PC-9 (cell line): Measurements from ENCODE around the gene SRBD1. TPM values are rescaled to one million over a fixed set of nuclear protein-coding genes. Genes with fewer than 3 reads are reported as not detected.

Experiments used
- BruUV-seq: library from RNA; stranded (reverse); fragments of 400-500 nt; replicated peaks from 2 replicates; lab custom pipeline; 2021; lab: Mats Ljungman, UMichigan
- CTCF ChIA-PET: fragments of 300-600 bp; sonication (Branson Sonifier 250); formaldehyde crosslinking; loops from one replicate; lab custom pipeline; 2022; ENCODE audit warnings: antibody characterized with exemption; lab: Charles Lee
- POLR2A ChIA-PET: fragments of 300-600 bp; sonication (Branson Sonifier 250); formaldehyde crosslinking; loops from one replicate; lab custom pipeline; 2022; ENCODE audit warnings: antibody characterized with exemption; ENCODE audit not compliant: unreplicated experiment; lab: Charles Lee
- DNase-seq, 2 experiments: peaks; one replicate each; pipeline versions ENCODE4 v3.0.0 to v3.0.0-alpha.2; 2015 to 2022; ENCODE audit warnings: mixed read lengths in 1 of 2
- H2AFZ ChIP-seq: fragments of 200-600 bp; sonication (generic); 2 replicates; pipeline ENCODE4 v1.8.1; 2017; ENCODE audit warnings: antibody characterized with exemption
- H3F3A ChIP-seq: fragments of 200-600 bp; sonication (generic); 2 replicates; pipeline ENCODE4 v1.8.1; 2017; ENCODE audit warnings: antibody characterized with exemption, mild to moderate bottlenecking, low read depth; ENCODE audit not compliant: insufficient read depth
- H3K27ac ChIP-seq: fragments of 200-600 bp; sonication (generic); 2 replicates; pipeline ENCODE4 v1.6.1; 2016; ENCODE audit warnings: mixed run types
- H3K27me3 ChIP-seq: fragments of 200-600 bp; sonication (generic); 2 replicates; pipeline ENCODE4 v1.6.1; 2016; ENCODE audit warnings: low read depth, mixed run types; ENCODE audit not compliant: insufficient read depth
- H3K36me3 ChIP-seq: fragments of 200-600 bp; sonication (generic); 2 replicates; pipeline ENCODE4 v1.6.1; 2016; ENCODE audit warnings: low read depth, mixed run types
- H3K4me1 ChIP-seq: fragments of 200-600 bp; sonication (generic); replicated peaks from 2 replicates; pipeline ENCODE4 v1.6.1; 2016; ENCODE audit warnings: mixed run types; ENCODE audit not compliant: insufficient read depth
- H3K4me2 ChIP-seq: fragments of 200-600 bp; sonication (generic); 2 replicates; pipeline ENCODE4 v1.6.1; 2017; ENCODE audit warnings: mixed run types
- H3K4me3 ChIP-seq: fragments of 200-600 bp; sonication (generic); 2 replicates; pipeline ENCODE4 v1.6.1; 2016; ENCODE audit warnings: mixed run types
- H3K79me2 ChIP-seq: fragments of 200-600 bp; sonication (generic); 2 replicates; pipeline ENCODE4 v1.6.1; 2017; ENCODE audit warnings: low read depth, mixed run types
- H3K9me2 ChIP-seq: fragments of 200-600 bp; sonication (generic); 2 replicates; pipeline ENCODE4 v1.8.1; 2017; ENCODE audit warnings: mild to moderate bottlenecking; ENCODE audit not compliant: insufficient read depth
- H3K9me3 ChIP-seq: fragments of 200-600 bp; sonication (generic); 2 replicates; pipeline ENCODE4 v1.8.1; 2016; ENCODE audit warnings: low read depth; ENCODE audit not compliant: insufficient read depth
- H4K20me1 ChIP-seq: fragments of 200-600 bp; sonication (generic); 2 replicates; pipeline ENCODE4 v1.8.1; 2017; ENCODE audit not compliant: insufficient read depth
- CTCF ChIP-seq: fragments of 200-600 bp; sonication (generic); conservative IDR thresholded peaks from 2 replicates; pipeline ENCODE4 v1.6.1; 2017; ENCODE audit warnings: mixed run types, antibody characterized with exemption, mild to moderate bottlenecking, moderate library complexity
- EZH2 ChIP-seq: fragments of 200-600 bp; sonication (generic); IDR thresholded peaks from 2 replicates; pipeline ENCODE4 v1.8.0; 2017; ENCODE audit warnings: antibody characterized with exemption, low read depth
- intact Hi-C: fragments of 100-400 bp; cut with micrococcal nuclease; formaldehyde crosslinking; loops from one replicate; pipeline ENCODE4 v1.10.0; 2022; ENCODE audit not compliant: unreplicated experiment
- total RNA-seq: library from RNA; stranded (reverse); gene quantifications from 2 replicates; pipeline ENCODE4 v1.2.3, GENCODE V29; 2021

Gene SRBD1
- total RNA-seq, 1 experiment from 2014 or later, result 17.8 TPM

- H3K9me2 ChIP-seq, result no peaks in the 10 kb centered on the region
- H3K4me1 ChIP-seq, result no peaks in the 10 kb centered on the region
- TF ChIP-seq CTCF, result no peak
- TF ChIP-seq EZH2, result no peak
- no peak overlapping the region for H3K4me2 ChIP-seq
- H3K9me3 ChIP-seq, result peaks cover 4% of the 10 kb centered on the region; the same call in 1 of the 2 replicates
- ChIA-PET CTCF (no interaction called here), POLR2A (no interaction called here)
- no peak overlapping the region for H3K27ac ChIP-seq
- H3K27me3 ChIP-seq, result no peaks in the 10 kb centered on the region
- peaks cover 29% of the 10 kb centered on the region; the same call in 1 of the 2 replicates for H3K36me3 ChIP-seq
- H3K79me2 ChIP-seq, result no peaks in the 10 kb centered on the region
- H3K4me3 ChIP-seq, result no peak overlapping the region
- no peak overlapping the region for H2AFZ ChIP-seq
- DNase-seq, result no peak
- no TSS peak for BruUV-seq
- H4K20me1 ChIP-seq, result no peaks in the 10 kb centered on the region
- H3F3A ChIP-seq, result no peaks in the 10 kb centered on the region
- intact Hi-C loops, result no loop called here
Observed at GRCh38 chr2:45543257-45543656, 67.8 kb downstream of the SRBD1 start.

- Histone ChIP-seq H3K9me3 (peaks cover 4% of the 10 kb centered on the region; the same call in 1 of the 2 replicates), H4K20me1 (no peaks in the 10 kb centered on the region), H3K27me3 (no peaks in the 10 kb centered on the region), H3K4me2 (no peak overlapping the region), H3K9me2 (no peaks in the 10 kb centered on the region), H3K4me3 (no peak overlapping the region), H3F3A (no peaks in the 10 kb centered on the region), H3K27ac (no peak overlapping the region), H3K79me2 (no peaks in the 10 kb centered on the region), H3K4me1 (no peaks in the 10 kb centered on the region), H3K36me3 (peaks cover 29% of the 10 kb centered on the region; the same call in 1 of the 2 replicates), H2AFZ (no peak overlapping the region)
- no peak for DNase-seq
- intact Hi-C loops, result no loop called here
- BruUV-seq, result no TSS peak
- ChIA-PET POLR2A (no interaction called here), CTCF (no interaction called here)
- TF ChIP-seq EZH2 (no peak), CTCF (no peak)
Observed at GRCh38 chr2:45542013-45542412, 69.1 kb downstream of the SRBD1 start.

DNA sequence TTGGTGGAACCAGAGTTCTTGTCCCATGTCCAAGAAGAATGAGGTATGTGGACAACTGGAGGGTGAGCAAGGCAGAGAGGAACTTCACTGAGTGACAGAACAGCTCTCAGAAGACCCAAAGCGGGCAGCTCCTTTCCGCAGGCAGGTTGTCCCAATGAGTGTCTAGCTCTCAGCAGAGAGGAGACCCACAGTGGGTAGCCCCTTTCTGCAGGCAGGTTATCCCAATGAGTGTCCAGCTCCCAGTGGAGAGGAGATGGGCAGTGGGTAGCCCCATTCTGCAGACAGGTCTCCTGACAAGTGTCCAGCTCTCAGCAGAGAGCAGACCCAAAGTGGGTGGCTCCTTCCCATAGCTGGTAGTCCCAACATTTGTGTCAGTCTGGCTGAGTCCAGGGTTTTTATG is 69.6 kb downstream of the SRBD1 start:
- H3K4me2 ChIP-seq, result no peak overlapping the region
- no peak overlapping the region for H3K27ac ChIP-seq
- peaks cover 29% of the 10 kb centered on the region; the same call in 1 of the 2 replicates for H3K36me3 ChIP-seq
- H3K27me3 ChIP-seq, result no peaks in the 10 kb centered on the region
- H3K9me3 ChIP-seq, result peaks cover 4% of the 10 kb centered on the region; the same call in 1 of the 2 replicates
- POLR2A ChIA-PET, result no interaction called here
- H2AFZ ChIP-seq, result no peak overlapping the region
- BruUV-seq, result no TSS peak
- no peaks in the 10 kb centered on the region for H3K9me2 ChIP-seq
- H4K20me1 ChIP-seq, result no peaks in the 10 kb centered on the region
- no peaks in the 10 kb centered on the region for H3F3A ChIP-seq
- no peak for DNase-seq
- H3K79me2 ChIP-seq, result no peaks in the 10 kb centered on the region
- TF ChIP-seq CTCF, result no peak
- TF ChIP-seq EZH2, result no peak
- intact Hi-C loops, result no loop called here
- H3K4me3 ChIP-seq, result no peak overlapping the region
- no peaks in the 10 kb centered on the region for H3K4me1 ChIP-seq
- CTCF ChIA-PET, result no interaction called here
